Activated CD8-positive, alpha-beta memory T cell treated with anti-CD3 and anti-CD28 coated beads for 1 hour (primary cell): ENCODE data around the gene NKD2.

ENCODE experiments used
- DNase-seq, 2 donors: peaks; one replicate each; pipeline ENCODE4 v3.0.0-alpha.2; 2020; ENCODE audit warnings: low read depth in 1 of 2; ENCODE audit errors: extremely low read depth in 1 of 2

The NKD2 gene

DNA sequence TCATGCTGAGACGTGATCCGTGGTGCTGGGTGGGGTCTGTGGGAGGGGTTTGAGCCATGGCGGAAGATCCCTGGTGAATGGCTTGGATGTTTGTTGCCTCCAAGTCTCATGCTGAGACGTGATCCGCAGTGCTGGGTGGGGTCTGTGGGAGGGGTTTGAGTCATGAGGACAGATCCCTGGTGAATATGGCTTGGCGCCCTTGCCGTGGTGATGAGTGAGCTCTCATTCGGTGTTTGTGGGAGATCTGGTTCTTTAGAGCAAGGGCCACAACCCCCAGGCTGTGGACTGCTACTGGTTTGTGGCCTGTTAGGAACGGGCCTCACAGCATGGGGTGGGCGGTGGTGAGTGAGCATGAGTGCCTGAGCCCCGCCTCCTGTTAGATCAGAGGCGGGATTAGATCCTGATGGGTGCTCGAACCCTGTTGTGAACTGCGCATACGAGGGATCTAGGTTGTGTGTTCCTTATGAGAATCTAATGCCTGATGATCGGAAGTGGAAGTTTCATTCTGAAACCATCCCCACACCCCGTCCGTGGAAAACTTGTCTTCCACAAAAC, 31.2 kb downstream of the NKD2 start:
- DNase-seq = no peak

DNA sequence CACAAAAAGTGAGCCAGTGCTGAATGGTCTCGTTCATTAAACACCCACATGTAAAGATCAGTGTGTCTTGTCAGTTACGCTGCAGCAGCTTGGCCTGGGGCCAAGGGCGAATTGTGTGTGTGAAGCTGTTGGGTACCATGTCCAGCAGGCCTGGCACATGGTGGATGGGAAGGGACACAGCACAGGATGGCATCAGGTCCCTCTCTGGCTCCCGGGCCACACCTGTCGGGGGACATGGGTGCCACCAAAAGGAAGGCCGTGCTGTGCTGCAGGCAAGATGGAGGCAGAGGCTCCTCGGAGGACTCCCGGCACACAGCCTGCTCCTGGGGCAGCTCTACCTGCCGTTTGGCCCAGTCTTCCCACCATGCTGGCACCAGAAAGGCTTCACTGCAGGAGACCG, 32.0 kb downstream of the NKD2 start:
- no peak for DNase-seq

DNA sequence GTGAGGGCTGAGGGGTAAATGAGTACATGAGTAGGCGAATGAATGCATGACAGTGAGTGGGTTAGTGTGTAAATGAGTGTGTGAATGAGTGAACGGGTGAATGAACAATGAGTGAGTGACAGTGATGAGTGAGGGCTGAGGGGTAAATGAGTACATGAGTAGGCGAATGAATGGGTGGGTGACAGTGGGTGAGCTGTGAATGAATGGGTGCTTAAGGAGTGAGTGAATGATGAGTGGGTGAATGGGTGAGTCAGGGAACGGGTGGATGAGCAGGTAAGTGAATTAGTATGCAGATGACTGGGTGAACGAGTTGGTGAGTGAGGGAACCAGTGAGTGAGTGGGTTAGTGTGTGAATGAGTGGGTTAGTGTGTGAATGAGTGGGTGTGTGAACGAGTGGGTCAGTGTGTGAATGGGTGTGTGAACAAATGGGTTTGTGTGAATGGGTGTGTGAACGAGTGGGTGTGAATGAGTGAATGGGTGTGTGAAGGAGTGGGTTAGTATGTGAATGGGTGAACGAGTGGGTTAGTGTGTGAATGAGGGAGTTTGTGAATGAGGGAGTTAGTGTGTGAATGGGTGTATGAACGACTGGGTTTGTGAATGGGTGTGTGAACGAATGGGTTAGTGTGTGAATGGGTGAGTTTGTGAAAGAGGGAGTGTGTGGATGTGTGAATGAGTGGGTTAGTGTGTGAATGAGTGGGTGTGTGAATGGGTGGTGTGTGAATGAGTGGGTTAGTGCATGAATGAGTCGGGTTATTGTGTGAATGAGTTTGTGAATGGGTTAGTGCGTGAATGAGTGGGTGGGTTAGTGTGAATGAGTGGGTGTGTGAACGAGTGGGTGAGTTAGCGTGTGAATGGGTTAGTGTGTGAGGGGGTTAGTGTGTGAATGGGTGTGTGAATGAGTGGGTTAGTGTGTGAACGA, 32.9 kb downstream of the NKD2 start:
- DNase-seq = no peak

DNA sequence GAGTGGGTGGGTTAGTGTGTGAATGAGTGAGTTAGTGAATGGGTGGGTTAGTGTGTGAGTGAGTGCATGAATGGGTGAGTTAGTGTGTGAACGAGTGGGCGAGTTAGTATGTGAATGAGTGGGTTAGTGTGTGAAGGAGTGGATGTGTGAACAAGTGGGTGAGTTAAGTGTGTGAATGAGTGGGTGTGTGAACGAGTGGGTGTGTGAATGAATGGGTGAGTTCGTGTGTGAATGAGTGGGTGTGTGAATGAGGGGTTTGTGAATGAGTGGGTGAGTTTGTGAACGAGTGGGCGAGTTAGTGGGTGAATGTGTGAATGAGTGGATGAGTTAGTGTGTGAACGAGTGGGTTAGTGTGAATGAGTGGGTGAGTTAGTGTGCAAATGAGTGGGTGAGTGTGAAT, 34.0 kb downstream of the NKD2 start:
- no peak for DNase-seq

DNA sequence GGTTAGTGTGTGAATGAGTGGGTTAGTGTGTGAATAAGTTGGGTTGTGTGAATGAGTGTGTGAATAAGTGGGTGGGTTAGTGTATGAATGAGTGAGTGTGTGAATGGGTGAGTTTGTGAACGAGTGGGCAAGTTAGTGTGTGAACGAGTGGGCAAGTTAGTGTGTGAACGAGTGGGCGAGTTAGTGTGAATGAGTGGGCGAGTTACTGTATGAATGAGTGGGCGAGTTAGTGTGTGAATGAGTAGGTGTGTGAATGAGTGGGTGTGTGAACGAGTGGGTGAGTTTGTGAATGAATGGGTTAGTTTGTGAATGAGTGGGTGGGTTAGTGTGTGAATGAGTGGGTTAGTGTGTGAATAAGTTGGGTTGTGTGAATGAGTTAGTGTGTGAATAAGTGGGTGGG, 34.7 kb downstream of the NKD2 start:
- DNase-seq = no peak

DNA sequence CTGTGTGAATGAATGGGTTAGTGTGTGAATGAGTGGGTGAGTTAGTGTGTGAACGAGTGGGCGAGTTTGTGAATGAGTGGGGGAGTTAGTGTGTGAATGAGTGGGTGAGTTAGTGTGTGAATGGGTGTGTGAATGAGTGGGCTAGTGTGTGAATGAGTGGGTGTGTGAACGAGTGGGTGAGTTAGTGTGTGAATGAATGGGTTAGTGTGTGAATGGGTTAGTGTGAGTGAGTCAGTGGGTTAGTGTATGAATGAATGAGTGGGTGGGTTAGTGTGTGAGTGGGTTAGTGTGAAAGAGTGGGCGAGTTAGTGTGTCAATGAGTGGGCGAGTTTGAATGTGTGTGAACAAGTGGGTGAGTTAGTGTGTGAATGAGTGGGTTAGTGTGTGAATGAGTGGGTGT, 35.5 kb downstream of the NKD2 start:
- no peak for DNase-seq

DNA sequence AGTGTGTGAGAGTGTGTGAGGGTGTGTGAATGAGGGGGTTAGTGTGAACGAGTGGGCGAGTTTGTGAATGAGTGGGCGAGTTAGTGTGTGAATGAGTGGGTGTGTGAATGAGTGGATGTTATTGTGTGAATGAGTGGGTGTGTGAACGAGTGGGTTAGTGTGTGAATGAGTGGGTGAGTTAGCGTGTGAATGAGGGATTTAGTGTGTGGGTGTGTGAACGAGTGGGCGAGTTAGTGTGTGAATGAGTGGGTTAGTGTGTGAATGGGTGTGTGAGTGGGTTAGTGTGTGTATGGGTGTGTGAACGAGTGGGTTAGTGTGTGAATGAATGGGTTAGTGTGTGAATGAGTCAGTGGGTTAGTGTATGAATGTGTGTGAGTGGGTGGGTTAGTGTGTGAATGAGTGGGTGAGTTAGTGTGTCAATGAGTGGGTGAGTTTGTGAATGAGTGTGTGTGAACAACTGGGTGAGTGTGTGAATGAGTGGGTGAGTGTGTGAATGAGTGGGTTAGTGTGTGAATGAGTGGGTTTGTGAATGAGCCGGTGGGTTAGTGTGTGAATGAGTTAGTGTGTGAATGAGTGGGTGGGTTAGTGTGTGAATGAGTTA, 37.5 kb downstream of the NKD2 start:
- DNase-seq = no peak

DNA sequence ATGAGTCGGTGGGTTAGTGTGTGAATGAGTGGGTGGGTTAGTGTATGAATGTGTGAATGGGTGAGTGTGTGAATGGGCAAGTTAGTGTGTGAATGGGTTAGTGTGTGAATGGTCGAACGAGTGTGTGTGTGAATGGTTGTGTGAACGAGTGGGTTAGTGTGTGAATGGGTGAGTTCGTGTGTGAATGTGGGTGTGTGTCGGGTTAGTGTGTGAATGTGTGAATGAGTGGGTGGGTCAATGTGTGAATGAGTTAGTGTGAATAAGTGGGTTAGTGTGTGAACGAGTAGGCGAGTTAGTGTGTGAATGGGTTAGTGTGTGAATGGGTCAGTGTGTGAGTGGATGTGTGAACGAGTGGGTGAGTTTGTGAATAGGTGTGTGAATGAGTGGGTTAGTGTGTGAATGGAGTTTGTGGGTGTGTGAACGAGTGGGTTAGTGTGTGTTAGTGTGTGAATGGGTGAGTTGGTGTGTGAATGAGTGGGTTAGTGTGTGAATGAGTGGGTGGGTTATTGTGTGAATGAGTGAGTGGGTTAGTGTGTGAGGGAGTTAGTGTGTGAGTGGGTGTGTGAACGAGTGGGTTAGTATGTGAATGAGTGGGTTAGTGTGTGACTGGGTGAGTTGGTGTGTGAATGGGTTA, 38.8 kb downstream of the NKD2 start:
- DNase-seq = no peak

DNA sequence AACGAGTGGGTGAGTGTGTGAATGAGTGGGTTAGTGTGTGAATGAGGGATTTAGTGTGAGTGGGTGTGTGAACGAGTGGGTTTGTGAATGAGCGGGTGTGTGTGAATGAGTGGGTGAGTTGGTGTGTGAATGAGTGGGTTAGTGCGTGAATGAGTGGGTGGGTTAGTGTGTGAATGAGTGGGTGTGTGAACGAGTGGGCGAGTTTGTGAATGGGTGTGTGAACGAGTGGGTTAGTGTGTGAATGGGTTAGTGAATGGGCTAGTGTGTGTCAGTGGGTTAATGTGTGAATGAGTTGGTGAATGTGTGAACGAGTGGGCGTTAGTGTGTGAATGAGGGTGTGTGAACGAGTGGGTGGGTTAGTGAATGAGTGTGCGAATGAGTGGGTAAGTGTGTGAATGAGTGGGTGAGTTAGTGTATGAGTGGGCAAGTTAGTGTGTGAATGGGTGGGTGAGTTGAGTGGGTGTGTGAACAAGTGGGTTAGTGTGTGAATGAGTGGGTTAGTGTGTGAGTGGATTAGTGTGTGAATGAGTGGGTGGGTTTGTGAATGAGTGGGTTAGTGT, 39.6 kb downstream of the NKD2 start:
- no peak for DNase-seq

DNA sequence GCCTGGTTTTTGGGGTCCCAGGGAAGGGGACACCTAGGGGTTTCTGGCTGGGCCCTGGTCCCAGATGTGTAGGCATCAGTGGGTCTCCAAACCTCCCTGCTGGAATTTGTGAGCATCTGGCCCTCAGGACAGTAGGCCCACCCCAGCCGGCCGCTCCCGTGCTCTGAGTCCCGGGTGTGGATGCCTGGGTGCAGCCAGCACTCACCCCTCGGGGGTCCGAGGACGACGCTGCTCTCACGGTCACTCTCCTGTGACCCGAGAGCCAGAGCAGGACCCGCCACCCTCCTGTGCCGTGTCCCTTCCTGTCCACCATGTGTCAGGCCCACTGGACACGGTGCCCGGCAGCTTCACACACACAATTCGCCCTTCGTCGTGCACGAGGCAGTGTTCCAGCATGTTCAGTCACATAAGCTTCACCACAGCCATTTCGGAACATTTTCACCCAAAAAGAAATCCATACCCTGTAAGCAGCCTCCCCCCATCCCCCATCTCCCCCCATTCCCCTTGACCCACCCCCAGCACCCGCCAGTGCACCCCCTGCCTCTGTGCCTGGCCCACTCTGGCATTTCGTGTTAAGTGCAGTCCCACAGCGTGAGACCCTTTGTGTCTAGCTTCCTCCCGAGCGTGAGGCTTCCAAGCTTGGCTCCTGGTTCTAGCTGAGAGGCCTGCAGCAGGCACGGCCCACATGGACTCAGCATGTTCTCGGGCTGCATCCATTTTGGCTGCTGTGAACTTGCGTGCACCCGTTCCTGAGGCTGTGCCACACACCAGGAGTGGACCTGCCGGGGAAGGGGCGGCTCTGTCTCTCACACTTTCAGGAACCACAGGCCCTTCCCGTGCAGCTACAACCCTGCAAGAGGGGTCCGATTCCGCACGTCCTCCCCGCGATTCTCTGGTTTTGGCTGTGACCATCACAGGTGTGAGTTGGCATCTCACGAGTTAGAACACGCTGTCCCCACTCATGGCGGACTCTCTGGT, 40.5 kb downstream of the NKD2 start:
- no peak for DNase-seq

DNA sequence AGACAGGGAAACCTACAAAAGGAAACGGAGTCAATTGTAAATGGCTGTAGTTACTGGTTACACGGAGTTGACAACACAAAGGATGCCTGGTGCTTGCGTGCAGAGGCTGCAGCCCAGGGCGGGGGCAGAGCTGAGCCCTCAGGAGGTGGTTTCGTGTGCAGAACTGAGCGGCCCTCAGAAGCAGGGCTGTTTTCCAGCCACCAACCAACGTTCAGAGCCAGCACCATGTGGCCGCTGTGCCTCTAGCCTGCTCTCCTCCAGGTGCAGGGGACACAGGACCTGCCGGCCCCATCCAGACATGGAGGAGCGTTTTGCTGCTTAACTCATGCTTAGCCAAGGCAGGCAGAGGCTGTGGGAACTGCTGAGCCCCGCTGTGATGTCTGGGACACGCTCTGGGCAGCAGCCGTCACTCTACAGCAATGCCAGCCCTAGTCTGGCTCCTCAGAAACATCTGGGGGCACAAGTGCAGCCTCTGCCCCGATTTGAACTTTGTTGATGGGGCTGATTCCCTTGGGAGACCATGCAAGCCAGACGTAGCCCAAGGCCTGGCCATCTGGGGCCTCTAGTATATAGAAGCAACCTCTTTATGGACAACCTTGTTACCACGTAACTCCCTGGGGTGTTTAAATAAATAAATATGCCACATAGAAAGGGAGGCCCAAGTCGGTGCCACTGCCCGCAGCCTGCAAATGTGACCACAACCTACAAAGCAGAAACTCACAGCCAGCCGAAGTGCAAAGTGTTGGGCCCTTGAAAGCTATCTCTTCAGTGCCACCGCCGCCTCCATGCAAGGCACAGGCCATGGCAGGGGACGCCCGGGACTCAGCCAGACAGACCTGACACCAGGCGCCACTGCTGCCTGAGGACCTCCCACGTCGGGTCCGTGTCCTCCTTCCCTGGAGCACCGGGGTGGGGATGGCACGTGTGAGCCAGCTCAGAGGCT, 42.1 kb downstream of the NKD2 start:
- no peak for DNase-seq

DNA sequence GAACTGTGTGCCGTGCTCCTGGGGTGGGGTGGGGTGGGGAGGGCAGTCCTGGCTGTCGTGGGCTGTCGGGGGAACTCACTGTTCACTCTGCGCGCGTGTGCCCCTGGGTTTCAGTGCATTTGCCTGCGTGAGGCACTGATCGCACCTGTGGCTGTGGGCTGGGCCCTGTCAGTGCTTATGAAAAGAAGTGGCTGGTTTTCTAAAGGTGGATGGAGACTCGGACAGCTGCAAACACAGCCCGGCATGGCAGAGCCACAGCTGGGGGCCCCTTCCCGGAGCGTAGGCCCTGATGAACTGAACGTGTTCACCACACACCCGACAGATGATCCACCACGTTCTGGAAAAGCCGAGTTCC, 42.7 kb downstream of the NKD2 start:
- no peak for DNase-seq

DNA sequence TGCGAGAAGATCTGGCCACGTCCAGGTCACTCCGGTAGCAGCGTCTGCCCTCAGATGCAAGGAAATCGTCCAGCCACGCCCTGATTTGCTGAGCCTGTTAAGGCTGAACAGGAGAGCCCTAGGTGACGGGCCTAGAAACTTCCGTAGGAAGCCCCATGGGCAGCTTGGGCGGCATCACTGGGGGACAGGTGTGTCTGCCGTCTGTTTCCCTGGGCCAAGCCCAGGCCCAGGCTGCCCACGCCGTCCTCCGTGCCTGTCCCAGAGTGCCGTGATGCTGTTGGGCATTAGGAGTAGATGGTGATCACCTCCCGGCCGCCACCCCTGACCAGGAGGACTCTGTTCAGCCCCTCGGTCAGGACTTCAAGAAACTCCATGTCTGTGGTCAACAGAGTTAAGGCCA, 43.5 kb downstream of the NKD2 start:
- DNase-seq = no peak

DNA sequence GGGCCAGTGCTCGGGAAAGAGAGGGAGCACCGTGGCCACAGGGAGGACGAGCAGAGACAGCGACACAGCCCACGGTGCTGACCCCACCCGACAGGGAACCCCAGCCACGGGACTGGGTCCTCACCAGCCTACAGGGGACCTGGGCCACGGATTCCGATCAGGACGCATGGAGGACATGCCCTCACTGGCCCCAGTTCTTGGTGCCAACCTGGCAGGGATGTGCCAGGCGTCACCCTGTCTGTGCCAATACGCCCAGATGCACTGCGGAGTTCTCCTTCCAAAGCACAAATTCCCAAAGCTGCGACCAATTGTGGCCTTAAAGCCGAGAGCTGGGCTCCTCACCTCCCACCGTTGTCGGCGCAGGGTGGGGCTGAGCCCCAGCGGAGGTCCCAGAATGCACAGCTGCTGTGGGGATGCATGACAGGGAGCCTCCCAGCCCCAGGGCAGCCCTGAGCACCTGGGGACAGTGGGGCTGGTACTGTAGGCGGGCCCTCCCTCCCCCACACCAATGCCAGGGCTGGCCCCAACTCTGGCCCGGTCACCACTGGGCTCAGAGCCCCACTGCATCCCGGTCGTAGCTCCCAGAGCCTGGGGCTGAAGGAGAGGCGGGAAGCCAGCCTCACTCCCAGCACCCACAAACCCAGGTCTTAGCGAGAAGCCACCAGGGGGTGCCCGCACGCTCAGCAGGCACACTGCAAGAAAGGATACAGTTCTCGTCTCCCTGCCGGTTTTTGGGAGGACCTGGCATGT, 44.2 kb downstream of the NKD2 start:
- no peak for DNase-seq

DNA sequence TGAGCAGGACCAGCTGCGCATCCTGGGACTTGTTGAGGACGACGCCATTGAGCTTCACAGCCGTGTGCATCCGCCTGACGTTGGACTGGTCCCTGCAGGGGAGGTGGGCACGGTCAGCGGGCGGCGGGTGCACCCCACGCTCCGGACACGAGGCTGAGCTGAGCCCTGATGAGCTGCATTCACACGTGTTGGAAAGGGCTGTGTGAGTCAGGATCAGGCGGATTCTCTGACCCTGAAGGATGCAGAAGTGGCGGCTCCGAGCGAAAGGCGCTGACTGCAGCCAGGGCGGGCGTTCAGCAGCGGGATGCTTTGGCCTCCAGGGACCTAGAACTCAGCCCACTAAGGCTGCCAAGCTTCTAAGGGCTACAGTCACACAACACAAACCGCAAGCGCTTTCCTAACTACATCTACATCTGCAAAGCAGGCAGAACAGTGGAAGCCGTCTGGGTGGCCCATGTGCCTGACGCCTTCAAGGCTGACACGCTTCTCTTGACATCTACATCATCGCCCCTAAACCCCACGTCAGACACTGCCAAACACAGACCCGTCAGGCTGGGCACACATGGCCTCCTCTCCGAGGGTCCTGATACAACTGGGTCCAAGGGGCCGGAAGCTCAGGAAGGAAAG, 44.9 kb downstream of the NKD2 start:
- no peak for DNase-seq

DNA sequence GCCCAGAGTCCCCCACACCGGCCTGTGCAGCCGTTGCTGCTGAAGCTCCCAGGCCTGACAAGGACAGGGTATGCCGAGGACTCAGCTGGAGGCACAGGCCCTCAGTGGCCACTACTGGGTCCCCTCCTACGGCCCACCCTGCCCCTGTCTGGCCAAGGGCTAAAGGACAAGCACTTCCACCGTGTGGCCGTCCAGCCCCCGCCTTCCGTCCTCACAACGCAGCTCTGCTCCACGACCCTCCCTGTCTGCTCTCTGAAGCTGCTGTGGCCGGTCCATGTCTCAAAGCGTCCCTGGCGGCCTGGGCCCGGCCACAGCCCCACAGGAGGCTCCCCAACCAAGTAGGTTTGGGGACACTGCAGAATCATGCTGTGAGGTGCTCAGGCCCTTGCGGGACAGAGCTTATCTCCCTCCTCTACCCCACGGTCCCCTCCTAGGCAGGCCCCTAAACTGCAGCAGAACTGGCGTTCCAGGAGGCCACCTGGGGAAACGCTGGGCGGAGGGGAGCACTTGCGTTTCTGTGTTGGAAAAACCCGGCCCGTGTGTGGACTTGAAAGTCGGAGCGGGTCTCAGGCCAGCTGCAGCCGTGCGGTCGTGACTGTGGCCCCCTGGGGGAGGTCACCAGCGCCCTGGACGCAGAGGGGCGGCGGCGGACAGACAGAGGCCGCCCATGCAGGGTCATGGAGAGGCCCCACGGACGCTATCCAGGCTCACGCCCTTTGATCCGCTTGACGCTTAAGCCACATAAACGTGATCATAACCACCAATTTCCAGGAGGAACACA, 45.6 kb downstream of the NKD2 start:
- no peak for DNase-seq
